Epidermal melanocyte (primary cell): Measurements from ENCODE around the gene SLC16A12.
A peak's percentile ranks its signal among the peaks of the same experiment; 100 is the strongest.
"Not testable (repeated sequence)": the region's sequence is repeated elsewhere in the genome, so short reads cannot be mapped to it uniquely, and the experiment has no call there.

ENCODE experiments used
- DNase-seq: peaks from one replicate; pipeline ENCODE4 v3.0.0; 2011; ENCODE audit warnings: low spot score; ENCODE audit not compliant: insufficient read length

Gene SLC16A12

GRCh38 chr10:89425000-89425399 lies 110.4 kb downstream of the SLC16A12 start:
- DNase-seq = no peak

- DNase-seq = no peak
Measured at GRCh38 chr10:89421018-89421476, 114.3 kb downstream of the SLC16A12 start.

DNA sequence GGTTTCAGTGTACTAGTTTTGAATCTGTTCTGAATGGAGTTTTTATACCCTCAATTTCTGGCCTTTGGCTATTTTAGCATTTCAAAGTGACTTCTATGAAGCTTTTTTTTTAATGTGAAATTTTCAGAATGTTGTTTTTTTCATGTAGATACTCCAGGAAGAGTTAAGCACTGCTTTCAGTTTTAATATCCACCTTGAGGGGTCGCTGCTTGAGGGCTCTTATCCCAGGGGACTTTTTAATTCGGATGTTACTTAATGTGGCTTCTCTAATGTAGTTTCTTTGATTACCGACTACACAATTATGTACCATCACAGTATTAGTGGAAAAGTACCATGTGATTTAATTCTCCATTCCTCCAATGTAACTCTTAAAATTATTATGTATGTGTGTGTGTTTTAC lies 115.8 kb downstream of the SLC16A12 start:
- no peak for DNase-seq

DNA sequence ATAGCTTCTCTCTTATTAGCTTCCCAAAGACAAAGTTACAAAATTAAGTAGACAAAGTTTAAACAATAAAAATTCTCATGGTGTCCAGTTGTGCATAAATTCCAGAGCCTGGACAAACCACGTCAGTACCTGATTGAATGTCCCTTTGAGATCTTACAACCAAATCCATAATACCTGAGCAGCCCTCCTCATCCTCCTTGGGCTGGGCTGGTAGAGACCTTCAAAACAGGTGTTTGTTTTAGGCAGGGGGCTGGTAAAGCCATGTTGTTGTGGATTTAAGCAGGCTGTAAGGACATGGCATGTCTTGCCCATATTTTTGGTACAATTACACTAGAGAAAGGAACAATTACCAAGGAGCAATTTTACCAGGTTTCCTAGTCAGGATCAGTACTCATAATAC lies 118.9 kb downstream of the SLC16A12 start:
- DNase-seq = no peak

DNA sequence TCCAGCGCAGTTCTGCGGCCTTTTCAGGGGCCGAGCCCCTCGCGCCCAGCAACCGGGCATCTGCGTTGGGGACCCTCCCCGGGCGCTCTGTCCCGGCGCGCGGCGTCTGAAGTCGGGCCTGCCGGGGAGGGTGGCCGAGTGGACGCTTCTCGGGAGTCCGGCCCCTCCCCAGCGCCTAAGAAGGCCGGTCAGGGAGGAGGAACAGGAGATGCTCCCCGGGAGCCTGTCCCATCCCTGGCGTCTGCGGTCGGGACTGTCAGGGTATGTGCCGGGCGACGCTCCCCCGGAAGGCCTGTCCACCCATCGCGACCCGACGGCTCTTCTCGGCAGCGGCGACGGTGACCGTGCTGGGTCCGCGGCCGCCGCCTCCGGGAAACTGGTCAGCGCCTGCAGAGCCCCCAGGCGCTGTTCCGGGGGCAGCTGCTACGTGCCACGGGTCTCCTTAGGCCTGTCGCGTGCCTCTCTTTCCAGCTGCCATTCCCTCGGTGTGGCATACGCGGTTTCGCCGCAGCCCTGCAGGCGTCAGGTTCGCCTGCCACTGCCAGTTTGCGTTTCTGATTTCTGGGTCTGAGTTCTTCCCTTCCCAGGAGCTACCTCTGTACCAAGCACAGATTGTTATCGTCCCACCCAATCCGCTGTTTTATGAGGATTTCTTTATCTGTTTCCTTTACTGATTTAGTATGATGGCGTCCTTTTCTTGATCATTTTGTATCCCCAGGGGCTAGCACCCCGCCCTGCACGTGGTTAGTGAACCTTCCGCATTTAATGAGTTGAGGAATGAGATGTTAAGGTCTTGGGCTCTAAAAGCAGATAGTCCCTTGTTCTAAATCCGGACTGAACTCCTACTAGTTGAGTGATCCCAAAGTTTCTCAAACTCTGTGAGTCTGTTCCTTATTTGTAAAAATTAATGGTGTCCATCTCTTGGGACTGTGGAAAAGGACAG lies 120.2 kb downstream of the SLC16A12 start:
- DNase-seq = peak; percentile 34

DNA sequence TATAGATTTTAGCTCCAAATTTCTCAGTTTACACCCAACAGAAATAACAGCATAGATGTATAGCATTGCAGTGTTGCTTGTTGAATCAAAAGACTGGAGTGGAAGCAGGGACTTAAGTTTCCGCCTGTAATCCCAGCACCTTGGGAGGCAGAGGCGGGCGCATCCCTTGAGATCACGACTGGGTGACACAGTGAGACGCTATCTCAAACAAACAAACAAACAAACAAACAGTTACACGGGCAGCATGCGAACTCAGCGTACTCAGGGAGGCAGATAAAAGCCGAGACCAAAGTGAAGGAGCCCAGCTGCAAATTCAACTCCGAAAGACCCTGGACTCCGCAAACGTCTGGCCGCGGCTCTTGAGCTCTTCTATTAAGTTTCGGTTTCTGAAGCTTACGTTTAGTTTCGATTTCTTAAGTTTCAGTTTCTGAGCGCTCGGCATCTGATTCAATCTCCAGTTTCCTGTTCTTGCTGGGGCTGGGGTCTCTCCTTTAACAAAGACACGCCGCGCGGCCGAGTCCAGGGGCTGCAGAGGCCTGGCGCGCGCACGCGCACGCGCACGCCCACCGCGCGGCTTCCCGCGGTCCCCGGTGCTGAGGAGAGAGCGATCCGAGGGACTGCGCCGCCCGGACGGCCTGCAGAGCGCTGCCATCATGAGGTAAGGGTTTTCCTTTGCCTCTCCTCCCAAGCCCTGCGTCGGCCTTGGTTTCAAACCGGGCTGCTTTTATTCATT lies 121.1 kb downstream of the SLC16A12 start, which contains the start of gene IFIT5:
Gene IFIT5, plus strand, starts transcription at position 423 of the 733 bp plus-strand sequence. Its CDS starts 231 bp downstream, at position 654.
- DNase-seq = peak; percentile 32

DNA sequence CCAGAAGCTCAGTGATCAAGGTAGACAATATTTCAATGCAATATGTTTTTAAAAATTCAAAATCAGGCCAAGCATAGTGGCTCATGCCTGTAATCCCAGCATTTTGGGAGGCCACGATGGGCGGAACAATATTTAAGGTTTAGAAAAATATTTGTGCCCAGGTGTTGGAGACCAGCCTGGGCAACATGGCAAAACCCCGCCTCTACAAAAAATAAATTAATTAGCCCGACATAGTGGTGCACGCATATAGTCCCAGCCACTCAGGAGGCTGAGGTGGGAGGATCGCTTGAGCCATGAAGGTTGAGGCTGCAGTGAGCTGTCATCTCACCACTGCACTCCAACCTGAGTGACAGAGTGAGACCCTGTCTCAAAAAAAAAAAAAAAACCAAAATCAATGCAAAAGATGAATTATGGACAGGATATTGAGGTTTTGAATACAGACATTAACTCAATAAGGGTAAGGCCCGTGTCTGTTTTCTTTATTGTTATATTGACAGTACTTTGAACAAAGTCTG lies 121.9 kb downstream of the SLC16A12 start:
- no peak for DNase-seq

DNA sequence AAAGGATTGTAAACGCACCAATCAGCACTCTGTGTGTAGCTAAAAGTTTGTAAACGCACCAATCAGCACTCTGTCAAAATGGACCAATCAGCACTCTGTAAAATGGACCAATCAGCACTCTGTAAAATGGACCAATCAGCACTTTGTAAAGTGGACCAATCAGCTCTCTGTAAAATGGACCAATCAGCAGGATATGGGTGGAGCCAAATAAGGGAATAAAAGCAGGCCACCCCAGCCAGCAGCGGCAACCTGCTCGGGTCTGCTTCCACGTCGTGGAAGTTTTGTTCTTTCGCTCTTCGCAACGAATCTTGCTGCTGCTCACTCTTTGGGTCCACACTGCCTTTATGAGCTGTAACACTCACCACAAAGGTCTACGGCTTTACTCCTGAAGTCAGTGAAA lies 123.1 kb downstream of the SLC16A12 start:
- DNase-seq = not testable (repeated sequence)

GRCh38 chr10:89411135-89411534 lies 124.3 kb downstream of the SLC16A12 start:
- DNase-seq = not testable (repeated sequence)

GRCh38 chr10:89410551-89410950 lies 124.8 kb downstream of the SLC16A12 start:
- not testable (repeated sequence) for DNase-seq

GRCh38 chr10:89409282-89409681 lies 126.1 kb downstream of the SLC16A12 start:
- not testable (repeated sequence) for DNase-seq

- DNase-seq = not testable (repeated sequence)
Measured at GRCh38 chr10:89407792-89408191, 127.6 kb downstream of the SLC16A12 start.

DNA sequence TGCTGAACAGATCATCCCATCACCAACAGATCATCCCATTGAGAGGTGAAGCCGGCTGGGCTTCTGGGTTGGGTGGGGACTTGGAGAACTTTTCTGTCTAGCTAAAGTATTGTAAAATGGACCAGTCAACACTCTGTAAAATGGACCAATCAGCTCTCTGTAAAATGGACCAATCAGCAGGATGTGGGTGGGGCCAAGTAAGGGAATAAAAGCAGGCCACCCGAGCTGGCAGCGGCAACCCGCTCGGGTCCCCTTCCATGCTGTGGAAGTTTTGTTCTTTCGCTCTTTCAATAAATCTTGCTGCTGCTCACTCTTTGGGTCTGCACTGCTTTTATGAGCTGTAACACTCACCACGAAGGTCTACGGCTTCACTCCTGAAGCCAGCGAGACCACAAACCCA lies 129.2 kb downstream of the SLC16A12 start:
- DNase-seq = not testable (repeated sequence)

DNA sequence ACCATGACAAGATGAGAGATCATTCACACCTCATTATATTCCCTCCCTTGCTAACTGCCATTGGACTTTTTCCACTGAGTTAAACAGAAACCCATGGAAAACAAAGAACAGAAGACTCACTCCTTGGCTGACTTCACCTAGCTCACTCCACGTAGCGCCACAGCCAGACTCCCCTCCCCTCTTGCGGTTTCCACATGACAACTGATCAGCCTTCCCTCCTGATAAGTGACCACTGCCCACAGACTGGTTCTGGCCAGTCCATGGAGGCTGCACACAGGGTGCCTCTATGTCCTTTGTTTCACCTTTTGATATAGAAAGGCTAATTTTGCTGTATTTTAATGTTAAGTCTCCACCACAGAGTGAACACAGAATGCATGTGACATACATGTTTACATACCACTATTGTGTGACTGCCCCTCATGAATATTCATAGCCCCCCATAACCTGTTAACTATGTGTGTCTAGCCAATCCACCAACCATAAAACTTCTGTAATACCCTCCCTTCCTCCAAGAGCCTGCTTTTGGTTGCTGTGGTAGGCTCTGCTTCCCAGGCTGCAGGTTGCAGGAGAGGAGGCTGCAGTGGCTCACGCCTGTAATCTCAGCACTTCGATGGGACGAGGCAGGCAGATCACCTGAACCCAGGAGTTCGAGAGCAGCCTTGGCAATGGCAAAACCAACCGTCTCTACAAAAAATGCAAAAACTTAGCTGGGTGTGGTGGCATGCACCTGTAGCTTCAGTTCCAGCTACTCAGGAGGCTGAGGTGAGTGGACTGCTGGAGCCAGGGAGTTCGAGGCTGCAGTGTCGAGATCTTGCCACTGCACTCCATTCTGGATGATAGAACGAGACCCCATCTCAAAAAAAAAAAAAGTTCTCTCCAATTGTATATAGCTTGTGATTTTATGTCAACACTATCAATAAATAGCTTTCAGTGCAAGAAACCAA lies 131.0 kb downstream of the SLC16A12 start:
- no peak for DNase-seq

- no peak for DNase-seq
Measured at GRCh38 chr10:89403043-89403442, 132.4 kb downstream of the SLC16A12 start.

DNA sequence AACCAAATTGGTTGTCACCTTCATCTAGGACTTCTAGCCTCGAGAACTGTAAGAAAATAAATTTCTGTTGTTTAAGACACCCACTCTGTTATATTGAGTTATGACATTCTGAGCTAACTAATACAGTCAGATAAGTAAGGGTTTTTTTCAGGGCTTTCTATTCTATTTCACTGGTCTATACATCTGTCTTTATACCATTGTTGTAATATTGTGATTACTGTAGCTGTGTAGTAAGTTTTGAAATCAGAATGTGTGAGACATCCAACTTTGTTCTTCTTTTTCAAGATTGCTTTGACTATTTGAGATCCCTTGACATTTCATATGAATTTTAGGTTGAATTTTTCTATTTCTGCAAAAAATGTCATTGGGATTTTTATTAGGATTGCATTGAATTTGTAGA lies 135.4 kb downstream of the SLC16A12 start:
- DNase-seq = no peak

DNA sequence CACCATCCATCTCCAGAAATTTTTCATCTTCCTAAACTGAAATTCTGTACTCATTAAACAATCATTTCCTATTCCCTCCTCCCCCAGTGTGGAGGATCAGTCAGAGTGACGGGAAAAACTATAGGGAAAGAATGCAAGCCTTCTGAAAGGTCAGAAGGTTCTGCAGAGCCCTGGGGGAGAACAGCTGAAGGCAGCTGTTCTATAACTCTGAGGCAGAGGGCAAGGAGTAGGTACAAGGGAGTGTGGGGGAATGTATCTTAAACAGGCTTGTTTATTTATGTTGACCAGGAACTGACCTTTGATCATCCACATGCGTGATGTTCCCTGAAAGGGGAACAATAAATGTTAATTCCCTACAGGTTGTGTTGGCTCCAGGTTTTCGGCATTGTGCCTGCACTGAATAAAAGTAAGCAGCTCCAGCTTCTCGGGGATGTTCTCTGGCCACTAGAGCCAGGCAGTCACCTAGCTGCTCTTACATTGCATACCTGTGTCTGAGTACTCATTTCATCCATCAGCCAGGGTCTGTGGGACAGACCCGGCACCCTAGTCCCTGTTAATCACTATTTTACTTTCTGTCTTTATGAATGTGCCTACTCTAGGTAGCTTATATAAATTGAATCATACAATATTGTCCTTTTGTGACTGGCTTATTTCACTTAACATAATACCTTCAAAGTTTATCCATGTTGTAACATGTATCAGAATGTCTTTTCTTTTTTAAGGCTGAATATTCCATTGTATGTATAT lies 137.2 kb downstream of the SLC16A12 start:
- DNase-seq = no peak

- no peak for DNase-seq
Measured at GRCh38 chr10:89395141-89395540, 140.3 kb downstream of the SLC16A12 start.

- no peak for DNase-seq
Measured at GRCh38 chr10:89393898-89394297, 141.5 kb downstream of the SLC16A12 start.

- DNase-seq = peak; percentile 18
Measured at GRCh38 chr10:89392974-89393373, 142.4 kb downstream of the SLC16A12 start.
